ENCODE data around the gene IPO5. TPM values are rescaled to one million over a fixed set of nuclear protein-coding genes. Genes with fewer than 3 reads are reported as not detected.

Gene IPO5
- total RNA-seq, 1 donor, result 316 TPM

DNA sequence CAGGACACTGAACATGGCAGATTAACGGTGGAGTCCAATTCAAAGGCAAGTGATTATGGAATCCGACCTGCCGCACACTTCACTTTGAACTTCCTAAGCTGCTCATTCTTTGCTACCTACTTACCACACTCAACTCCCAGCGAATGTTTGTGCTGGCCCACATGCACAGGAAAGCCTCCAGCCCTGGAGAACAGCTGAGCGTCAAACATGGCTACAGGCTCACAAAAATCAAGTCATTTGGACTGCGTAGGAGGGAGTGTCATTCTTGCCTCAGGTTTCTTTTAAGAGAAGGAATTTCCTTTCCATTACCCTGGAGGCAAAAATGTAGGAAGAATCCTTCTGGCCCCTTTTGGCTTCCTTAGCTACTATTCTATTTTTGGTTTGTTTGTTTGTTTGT is 41.3 kb upstream of the IPO5 start:
- peak overlapping the region; percentile 63 for H2AFZ ChIP-seq (ENCODE audit: low read length)
- H3K9me3 ChIP-seq (ENCODE audit: low read depth, low read length), result no peaks in the 10 kb centered on the region
- H3K36me3 ChIP-seq (ENCODE audit: insufficient read depth, low read length), result no peaks in the 10 kb centered on the region
- no peaks in the 10 kb centered on the region for H3K27me3 ChIP-seq (ENCODE audit: insufficient read depth, low read length)
- no peak overlapping the region for H3K4me2 ChIP-seq (ENCODE audit: insufficient read depth, low read length)
- H3K4me3 ChIP-seq (ENCODE audit: insufficient read depth, low read length), result no peak overlapping the region
- no peaks in the 10 kb centered on the region for H4K20me1 ChIP-seq (ENCODE audit: insufficient read depth, low read length)
- H3K79me2 ChIP-seq (ENCODE audit: insufficient read depth, low read length), result no peaks in the 10 kb centered on the region
- TF ChIP-seq, protein P1, sequence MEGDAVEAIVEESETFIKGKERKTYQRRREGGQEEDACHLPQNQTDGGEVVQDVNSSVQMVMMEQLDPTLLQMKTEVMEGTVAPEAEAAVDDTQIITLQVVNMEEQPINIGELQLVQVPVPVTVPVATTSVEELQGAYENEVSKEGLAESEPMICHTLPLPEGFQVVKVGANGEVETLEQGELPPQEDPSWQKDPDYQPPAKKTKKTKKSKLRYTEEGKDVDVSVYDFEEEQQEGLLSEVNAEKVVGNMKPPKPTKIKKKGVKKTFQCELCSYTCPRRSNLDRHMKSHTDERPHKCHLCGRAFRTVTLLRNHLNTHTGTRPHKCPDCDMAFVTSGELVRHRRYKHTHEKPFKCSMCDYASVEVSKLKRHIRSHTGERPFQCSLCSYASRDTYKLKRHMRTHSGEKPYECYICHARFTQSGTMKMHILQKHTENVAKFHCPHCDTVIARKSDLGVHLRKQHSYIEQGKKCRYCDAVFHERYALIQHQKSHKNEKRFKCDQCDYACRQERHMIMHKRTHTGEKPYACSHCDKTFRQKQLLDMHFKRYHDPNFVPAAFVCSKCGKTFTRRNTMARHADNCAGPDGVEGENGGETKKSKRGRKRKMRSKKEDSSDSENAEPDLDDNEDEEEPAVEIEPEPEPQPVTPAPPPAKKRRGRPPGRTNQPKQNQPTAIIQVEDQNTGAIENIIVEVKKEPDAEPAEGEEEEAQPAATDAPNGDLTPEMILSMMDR (IDR thresholded peaks at IDR 0.05; ENCODE audit: extremely low read depth, low read depth, low read length), result no peak
- peaks cover 17% of the 10 kb centered on the region for H3K4me1 ChIP-seq (ENCODE audit: insufficient read depth, low read length)
- DNase-seq (ENCODE audit: insufficient read length, low spot score, missing footprints), result no peak
- peak overlapping the region; percentile 7 for H3K27ac ChIP-seq (ENCODE audit: low read depth, low read length)

DNA sequence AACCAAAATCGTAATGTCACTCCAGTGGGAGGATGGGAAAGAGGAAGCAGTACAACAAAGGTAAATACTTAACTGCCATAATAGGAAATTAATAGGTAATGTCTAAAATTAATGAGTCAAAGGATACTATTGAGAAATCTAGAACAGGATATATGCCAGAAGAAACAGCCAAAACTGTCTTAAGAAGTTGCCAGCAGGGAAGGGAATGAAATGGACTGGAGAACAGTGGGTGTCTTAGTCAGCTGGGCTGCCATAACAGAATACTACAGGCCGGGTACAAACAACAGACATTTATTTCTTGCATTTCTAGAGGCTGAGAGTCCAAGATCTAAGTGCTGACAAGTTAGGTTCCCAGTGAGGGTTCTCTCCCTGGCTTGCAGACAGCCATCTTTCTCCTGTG is 40.3 kb upstream of the IPO5 start:
- Histone ChIP-seq H2AFZ (ENCODE audit: low read length) (peak overlapping the region; percentile 26), H3K9me3 (ENCODE audit: low read depth, low read length) (no peaks in the 10 kb centered on the region), H3K4me2 (ENCODE audit: insufficient read depth, low read length) (no peak overlapping the region), H4K20me1 (ENCODE audit: insufficient read depth, low read length) (no peaks in the 10 kb centered on the region), H3K79me2 (ENCODE audit: insufficient read depth, low read length) (no peaks in the 10 kb centered on the region), H3K27me3 (ENCODE audit: insufficient read depth, low read length) (no peaks in the 10 kb centered on the region), H3K4me1 (ENCODE audit: insufficient read depth, low read length) (peaks cover 17% of the 10 kb centered on the region), H3K4me3 (ENCODE audit: insufficient read depth, low read length) (no peak overlapping the region), H3K36me3 (ENCODE audit: insufficient read depth, low read length) (no peaks in the 10 kb centered on the region), H3K27ac (ENCODE audit: low read depth, low read length) (no peak overlapping the region)
- TF ChIP-seq, protein P1 (IDR thresholded peaks at IDR 0.05; ENCODE audit: extremely low read depth, low read depth, low read length), result no peak
- no peak for DNase-seq (ENCODE audit: insufficient read length, low spot score, missing footprints)

DNA sequence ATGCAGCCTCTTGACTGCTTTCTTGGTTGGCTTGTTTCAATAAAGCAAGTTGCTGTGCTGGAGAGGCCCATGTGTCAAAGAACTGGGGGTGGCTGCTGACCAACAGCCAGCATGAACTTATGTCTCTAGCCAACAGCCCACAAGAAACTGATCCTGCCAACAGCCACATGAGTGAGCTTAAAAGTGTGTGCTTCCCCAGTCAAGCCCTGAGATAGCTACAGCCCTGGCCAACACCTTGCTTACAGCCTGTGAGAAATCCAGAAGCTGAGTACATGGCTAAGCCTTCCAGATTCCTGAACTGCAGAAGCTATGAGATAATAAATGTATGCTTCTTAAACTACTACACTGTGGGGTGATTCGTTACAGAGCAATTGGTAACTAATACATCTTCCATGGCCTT is 38.9 kb upstream of the IPO5 start:
- no peaks in the 10 kb centered on the region for H3K27me3 ChIP-seq (ENCODE audit: insufficient read depth, low read length)
- H3K27ac ChIP-seq (ENCODE audit: low read depth, low read length), result peak overlapping the region; percentile 32
- H3K4me3 ChIP-seq (ENCODE audit: insufficient read depth, low read length), result no peak overlapping the region
- no peaks in the 10 kb centered on the region for H4K20me1 ChIP-seq (ENCODE audit: insufficient read depth, low read length)
- no peaks in the 10 kb centered on the region for H3K9me3 ChIP-seq (ENCODE audit: low read depth, low read length)
- TF ChIP-seq, protein P1 (IDR thresholded peaks at IDR 0.05; ENCODE audit: extremely low read depth, low read depth, low read length), result no peak
- no peaks in the 10 kb centered on the region for H3K79me2 ChIP-seq (ENCODE audit: insufficient read depth, low read length)
- no peak for DNase-seq (ENCODE audit: insufficient read length, low spot score, missing footprints)
- H3K4me1 ChIP-seq (ENCODE audit: insufficient read depth, low read length), result peaks cover 17% of the 10 kb centered on the region
- H3K36me3 ChIP-seq (ENCODE audit: insufficient read depth, low read length), result no peaks in the 10 kb centered on the region
- H2AFZ ChIP-seq (ENCODE audit: low read length), result peak overlapping the region; percentile 52
- H3K4me2 ChIP-seq (ENCODE audit: insufficient read depth, low read length), result no peak overlapping the region

DNA sequence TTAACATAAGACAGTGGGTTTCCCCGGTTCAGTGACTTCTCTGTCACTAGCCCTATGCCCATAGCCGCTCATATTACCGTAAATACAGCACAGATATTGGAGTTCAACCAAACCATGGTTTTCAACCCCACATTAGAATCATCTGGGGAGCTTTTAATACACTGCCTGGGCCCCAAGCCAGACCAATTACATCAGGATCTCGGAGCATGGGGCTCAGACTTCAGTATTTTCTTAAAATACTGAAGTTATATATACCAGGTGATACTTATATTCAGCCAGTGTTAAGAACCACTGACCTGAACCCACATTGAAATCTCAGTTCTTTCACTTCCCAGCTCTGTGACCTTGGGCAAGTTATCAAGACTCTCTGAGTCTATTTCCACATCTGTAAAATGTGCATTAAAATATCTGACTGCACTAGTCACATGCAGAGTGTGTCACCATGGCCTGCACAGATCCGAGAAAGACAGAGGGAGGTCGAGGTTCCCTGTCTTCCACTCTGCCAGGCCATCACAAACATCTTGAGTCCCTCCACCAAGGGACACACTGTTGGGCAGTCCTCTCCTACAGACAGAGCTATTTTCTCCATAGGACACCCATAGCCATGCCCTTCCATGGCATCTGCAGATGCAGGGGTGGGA is 32.2 kb upstream of the IPO5 start:
- H3K27me3 ChIP-seq (ENCODE audit: insufficient read depth, low read length), result no peaks in the 10 kb centered on the region
- H4K20me1 ChIP-seq (ENCODE audit: insufficient read depth, low read length), result no peaks in the 10 kb centered on the region
- no peak for DNase-seq (ENCODE audit: insufficient read length, low spot score, missing footprints)
- H3K4me3 ChIP-seq (ENCODE audit: insufficient read depth, low read length), result no peak overlapping the region
- H3K36me3 ChIP-seq (ENCODE audit: insufficient read depth, low read length), result no peaks in the 10 kb centered on the region
- no peaks in the 10 kb centered on the region for H3K79me2 ChIP-seq (ENCODE audit: insufficient read depth, low read length)
- H3K9me3 ChIP-seq (ENCODE audit: low read depth, low read length), result no peaks in the 10 kb centered on the region
- H3K27ac ChIP-seq (ENCODE audit: low read depth, low read length), result no peak overlapping the region
- H3K4me1 ChIP-seq (ENCODE audit: insufficient read depth, low read length), result peaks cover 9% of the 10 kb centered on the region
- peak overlapping the region; percentile 18 for H3K4me2 ChIP-seq (ENCODE audit: insufficient read depth, low read length)
- peak overlapping the region; percentile 32 for H2AFZ ChIP-seq (ENCODE audit: low read length)
- TF ChIP-seq, protein P1 (IDR thresholded peaks at IDR 0.05; ENCODE audit: extremely low read depth, low read depth, low read length), result no peak

Data from osteoblast (primary cell).